Bronchial epithelial cell (primary cell): ENCODE data around the gene POP7. TPM values are rescaled to one million over a fixed set of nuclear protein-coding genes. Genes with fewer than 3 reads are reported as not detected.

Source experiments
- DNase-seq: peaks from one replicate; pipeline ENCODE4 v3.0.0-alpha.2; 2010; ENCODE audit warnings: low read depth
- FAIRE-seq: peaks from 2 replicates; lab custom pipeline; 2011; peaks lifted over from hg19 to GRCh38; lab: Jason Lieb, UNC
- H3K27me3 ChIP-seq: 2 replicates; pipeline ENCODE4 v1.5.1; 2011; ENCODE audit warnings: low read length; ENCODE audit not compliant: control insufficient read depth, insufficient read depth
- H3K36me3 ChIP-seq: 2 replicates; pipeline ENCODE4 v1.5.1; 2011; ENCODE audit warnings: low read length; ENCODE audit not compliant: control insufficient read depth, insufficient read depth
- H3K4me3 ChIP-seq: 2 replicates; pipeline ENCODE4 v1.5.1; 2011; ENCODE audit warnings: mild to moderate bottlenecking, low read depth, low read length, control low read depth
- CTCF ChIP-seq: IDR thresholded peaks from 2 replicates; pipeline ENCODE4 v1.5.1; 2011; ENCODE audit warnings: mild to moderate bottlenecking, moderate library complexity, low read length, control low read depth, inconsistent platforms; ENCODE audit not compliant: insufficient read depth, severe bottlenecking
- total RNA-seq: library from RNA; depleted of rRNA; stranded (reverse); fragments of >200 nt; gene quantifications from 2 replicates; pipeline ENCODE4 v1.2.1, GENCODE V29; 2014

POP7 gene
- total RNA-seq, 1 donor from 2014 or later, result 40.8 TPM

- Histone ChIP-seq H3K36me3 (peaks cover 29% of the 10 kb centered on the region), H3K4me3 (no peak overlapping the region), H3K27me3 (no peaks in the 10 kb centered on the region)
- DNase-seq (no peak), FAIRE-seq (no peak)
- no peak for TF ChIP-seq CTCF
Observed at GRCh38 chr7:100689230-100690135, 16.4 kb upstream of the POP7 start.

GRCh38 chr7:100691676-100692577 lies 14.0 kb upstream of the POP7 start:
- FAIRE-seq, result no peak

GRCh38 chr7:100692578-100692961 lies 13.4 kb upstream of the POP7 start:
- FAIRE-seq (no peak), DNase-seq (no peak)
- no peaks in the 10 kb centered on the region for H3K27me3 ChIP-seq
- H3K36me3 ChIP-seq, result peaks cover 19% of the 10 kb centered on the region
- no peak for TF ChIP-seq CTCF
- H3K4me3 ChIP-seq, result peak overlapping the region; percentile 67

More at GRCh38 chr7:100691676-100692577, 14.0 kb upstream of the POP7 start:
- TF ChIP-seq CTCF, result peak; percentile 83
- Histone ChIP-seq H3K36me3 (peaks cover 21% of the 10 kb centered on the region), H3K4me3 (no peak overlapping the region), H3K27me3 (no peaks in the 10 kb centered on the region)
- peak; percentile 41 for DNase-seq

GRCh38 chr7:100693312-100694097 lies 12.4 kb upstream of the POP7 start:
- FAIRE-seq (no peak), DNase-seq (no peak)
- Histone ChIP-seq H3K4me3 (peak overlapping the region; percentile 67), H3K27me3 (no peaks in the 10 kb centered on the region), H3K36me3 (peaks cover 11% of the 10 kb centered on the region)
- no peak for TF ChIP-seq CTCF

GRCh38 chr7:100694098-100694745 lies 11.7 kb upstream of the POP7 start, which contains the start of gene GIGYF1:
Gene GIGYF1, minus strand, starts transcription at chr7:100694250. Its CDS starts 6,012 bp downstream, at chr7:100688238.
- peaks cover 6% of the 10 kb centered on the region for H3K36me3 ChIP-seq
- FAIRE-seq, result no peak
- DNase-seq, result no peak
- peak within 1 kb of the TSS; percentile 67 for H3K4me3 ChIP-seq
- H3K27me3 ChIP-seq, result no peaks in the 10 kb centered on the region
- TF ChIP-seq CTCF, result no peak
